GM10248 (cell line): Measurements from ENCODE around the gene VAMP8.
A peak's percentile ranks its signal among the peaks of the same experiment; 100 is the strongest.

Experiments
- CTCF ChIA-PET: fragments of 300-600 bp; sonication (Branson Sonifier 250); formaldehyde crosslinking; extraction: SDS; loops from one replicate; lab custom pipeline; 2021; ENCODE audit warnings: antibody characterized with exemption; lab: Yijun Ruan, JAX
- POLR2A ChIA-PET: fragments of 350-650 bp; sonication (Branson Sonifier 250); formaldehyde crosslinking; extraction: SDS; loops from one replicate; lab custom pipeline; 2020; ENCODE audit warnings: antibody characterized with exemption; lab: Yijun Ruan, JAX
- DNase-seq: peaks from one replicate; pipeline ENCODE4 v3.0.0; 2012; ENCODE audit errors: extremely low spot score
- TF ChIP-seq, protein P1 (sequence below): IDR thresholded peaks from 2 replicates; pipeline ENCODE4 v1.5.1; 2012; ENCODE audit warnings: mild to moderate bottlenecking, low read depth; ENCODE audit errors: extremely low read depth, missing control alignments, control extremely low read depth

VAMP8 gene

DNA sequence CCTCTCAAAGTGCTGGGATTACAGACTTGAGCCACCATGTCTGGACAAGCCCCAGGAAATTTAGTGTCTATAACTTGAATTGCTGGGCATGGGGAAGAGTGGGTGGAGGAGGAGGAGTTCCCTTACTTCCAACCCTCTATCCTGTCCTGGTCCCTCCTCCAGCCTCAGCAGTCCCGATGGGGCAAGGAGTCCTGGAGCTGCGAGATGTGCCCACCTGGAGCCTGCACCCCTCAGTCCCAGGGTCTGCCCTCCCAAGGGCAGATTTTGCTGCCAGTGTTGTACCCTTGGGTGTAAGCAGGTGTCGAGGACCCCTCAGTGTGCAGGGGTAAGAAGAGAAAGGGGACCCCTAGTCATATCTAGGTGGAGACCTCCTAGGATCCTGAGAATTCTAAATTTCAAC lies 2.8 kb downstream of the VAMP8 start:
- ChIA-PET CTCF (interaction anchor here (1.2 kb wide), 1 partner anchor 8 kb away, joined by 5 read pairs; no protein-coding TSS in a partner anchor), POLR2A (interaction anchor here (1.3 kb wide), 1 partner anchor 41 kb away, joined by 8 read pairs; the partner anchor contains the start of gene MAT2A)
- TF ChIP-seq, protein P1, sequence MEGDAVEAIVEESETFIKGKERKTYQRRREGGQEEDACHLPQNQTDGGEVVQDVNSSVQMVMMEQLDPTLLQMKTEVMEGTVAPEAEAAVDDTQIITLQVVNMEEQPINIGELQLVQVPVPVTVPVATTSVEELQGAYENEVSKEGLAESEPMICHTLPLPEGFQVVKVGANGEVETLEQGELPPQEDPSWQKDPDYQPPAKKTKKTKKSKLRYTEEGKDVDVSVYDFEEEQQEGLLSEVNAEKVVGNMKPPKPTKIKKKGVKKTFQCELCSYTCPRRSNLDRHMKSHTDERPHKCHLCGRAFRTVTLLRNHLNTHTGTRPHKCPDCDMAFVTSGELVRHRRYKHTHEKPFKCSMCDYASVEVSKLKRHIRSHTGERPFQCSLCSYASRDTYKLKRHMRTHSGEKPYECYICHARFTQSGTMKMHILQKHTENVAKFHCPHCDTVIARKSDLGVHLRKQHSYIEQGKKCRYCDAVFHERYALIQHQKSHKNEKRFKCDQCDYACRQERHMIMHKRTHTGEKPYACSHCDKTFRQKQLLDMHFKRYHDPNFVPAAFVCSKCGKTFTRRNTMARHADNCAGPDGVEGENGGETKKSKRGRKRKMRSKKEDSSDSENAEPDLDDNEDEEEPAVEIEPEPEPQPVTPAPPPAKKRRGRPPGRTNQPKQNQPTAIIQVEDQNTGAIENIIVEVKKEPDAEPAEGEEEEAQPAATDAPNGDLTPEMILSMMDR, result no peak
- no peak for DNase-seq

DNA sequence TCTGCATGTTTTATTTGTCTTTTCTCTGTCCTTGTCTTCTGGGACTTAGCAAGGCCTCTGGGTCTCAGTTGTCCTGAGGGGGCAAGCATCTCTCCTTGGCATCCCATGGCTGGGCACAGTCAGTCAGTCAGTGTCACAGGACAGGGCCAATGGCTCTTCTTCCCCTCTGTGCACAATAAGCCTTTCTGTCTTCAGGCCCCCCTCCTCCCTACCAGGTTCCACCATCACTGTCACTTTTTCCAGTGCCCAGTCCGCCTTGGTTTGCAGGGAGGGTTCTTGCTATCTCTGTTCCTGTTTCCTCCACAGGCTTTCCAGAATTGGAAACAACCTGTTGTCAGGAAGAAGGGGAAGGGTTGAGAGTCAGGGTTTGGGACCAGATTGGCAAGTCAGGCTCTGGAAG lies 5.1 kb downstream of the VAMP8 start:
- ChIA-PET CTCF (interaction anchor here (2.7 kb wide), 1 partner anchor 11 kb away, joined by 7 read pairs; no protein-coding TSS in a partner anchor), POLR2A (no interaction called here)
- no peak for DNase-seq

DNA sequence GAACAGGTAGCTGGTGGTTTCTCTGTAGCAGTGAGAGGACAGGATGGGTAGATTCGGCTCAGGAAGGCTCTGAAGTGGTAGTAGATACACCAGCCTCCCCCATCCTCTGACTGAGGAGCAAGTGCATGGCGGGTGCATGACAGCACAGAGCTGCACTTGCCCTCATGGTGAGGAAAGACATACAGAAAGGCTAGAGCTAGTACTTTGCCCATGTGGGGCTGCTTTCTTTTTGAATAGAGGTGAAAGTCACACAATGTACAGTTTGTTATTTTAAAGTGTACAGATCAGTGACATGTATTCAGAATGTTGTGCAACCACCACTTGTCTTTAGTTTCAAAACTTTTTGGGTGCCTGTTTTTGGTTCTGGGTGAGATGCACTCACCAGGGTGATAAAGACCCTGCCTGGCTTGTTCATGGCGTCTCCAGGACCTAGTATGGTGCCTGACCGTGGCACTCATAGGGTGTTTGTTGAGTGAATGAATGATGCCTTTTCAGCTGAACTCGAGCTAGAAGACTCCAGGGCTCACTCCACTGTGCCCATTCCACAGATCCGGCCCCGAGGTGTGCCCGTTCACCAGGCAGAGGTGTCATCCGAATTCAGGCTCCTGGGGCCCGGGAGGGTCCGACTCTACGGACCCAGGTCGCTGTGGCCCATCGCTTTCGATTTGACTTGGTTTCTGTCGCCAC lies 6.4 kb downstream of the VAMP8 start:
- TF ChIP-seq, protein P1, result no peak
- ChIA-PET POLR2A (interaction anchor here (0.6 kb wide), 1 partner anchor 45 kb away, joined by 3 read pairs; the partner anchor contains the start of gene MAT2A), CTCF (interaction anchor here (1.2 to 2.7 kb wide), 2 partner anchors 10 to 22 kb away, joined by 3 to 7 read pairs; no protein-coding TSS in a partner anchor)
- DNase-seq, result no peak

More for the DNA sequence above, 5.1 kb downstream of the VAMP8 start:
- TF ChIP-seq, protein P1, result no peak

DNA sequence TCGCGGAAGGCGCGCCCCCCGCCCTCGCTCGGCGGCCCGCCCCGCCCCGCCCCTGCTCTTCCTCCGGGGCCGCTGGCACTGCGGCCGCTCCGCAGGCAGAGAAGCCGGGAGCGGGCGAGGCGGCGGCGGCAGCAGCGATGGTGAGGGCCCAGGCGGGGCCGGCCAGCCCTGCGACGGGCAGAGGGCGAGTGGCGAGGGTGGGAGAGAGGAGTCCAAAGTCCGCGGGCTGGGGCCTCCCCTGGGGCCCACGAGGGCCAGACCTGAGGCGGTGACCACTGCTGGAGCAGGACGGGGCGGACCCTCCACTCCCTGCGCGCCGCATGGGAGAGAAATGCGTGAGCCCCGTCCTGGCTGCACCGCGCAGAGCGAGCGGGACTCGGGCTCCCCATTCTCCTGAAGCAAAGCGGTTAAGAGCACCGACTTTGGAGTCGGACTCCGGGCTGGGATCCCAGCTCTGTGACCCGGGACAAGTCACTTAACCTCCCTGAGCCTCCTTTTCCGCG lies 7.0 kb downstream of the VAMP8 start, which contains the start of gene VAMP5:
TSS of gene VAMP5 (plus strand) at position 78 of the 503 bp plus-strand sequence. CDS start at position 138, 60 bp downstream.
- CTCF ChIA-PET, result interaction anchor here (1.2 to 2.7 kb wide), 3 partner anchors 9 to 21 kb away, joined by 3 to 7 read pairs (median 3); partner anchors contain the start of gene TMEM150A
- peak; percentile 85 for DNase-seq
- POLR2A ChIA-PET, result interaction anchor here (0.6 kb wide), 1 partner anchor 46 kb away, joined by 3 read pairs; the partner anchor contains the start of gene MAT2A

DNA sequence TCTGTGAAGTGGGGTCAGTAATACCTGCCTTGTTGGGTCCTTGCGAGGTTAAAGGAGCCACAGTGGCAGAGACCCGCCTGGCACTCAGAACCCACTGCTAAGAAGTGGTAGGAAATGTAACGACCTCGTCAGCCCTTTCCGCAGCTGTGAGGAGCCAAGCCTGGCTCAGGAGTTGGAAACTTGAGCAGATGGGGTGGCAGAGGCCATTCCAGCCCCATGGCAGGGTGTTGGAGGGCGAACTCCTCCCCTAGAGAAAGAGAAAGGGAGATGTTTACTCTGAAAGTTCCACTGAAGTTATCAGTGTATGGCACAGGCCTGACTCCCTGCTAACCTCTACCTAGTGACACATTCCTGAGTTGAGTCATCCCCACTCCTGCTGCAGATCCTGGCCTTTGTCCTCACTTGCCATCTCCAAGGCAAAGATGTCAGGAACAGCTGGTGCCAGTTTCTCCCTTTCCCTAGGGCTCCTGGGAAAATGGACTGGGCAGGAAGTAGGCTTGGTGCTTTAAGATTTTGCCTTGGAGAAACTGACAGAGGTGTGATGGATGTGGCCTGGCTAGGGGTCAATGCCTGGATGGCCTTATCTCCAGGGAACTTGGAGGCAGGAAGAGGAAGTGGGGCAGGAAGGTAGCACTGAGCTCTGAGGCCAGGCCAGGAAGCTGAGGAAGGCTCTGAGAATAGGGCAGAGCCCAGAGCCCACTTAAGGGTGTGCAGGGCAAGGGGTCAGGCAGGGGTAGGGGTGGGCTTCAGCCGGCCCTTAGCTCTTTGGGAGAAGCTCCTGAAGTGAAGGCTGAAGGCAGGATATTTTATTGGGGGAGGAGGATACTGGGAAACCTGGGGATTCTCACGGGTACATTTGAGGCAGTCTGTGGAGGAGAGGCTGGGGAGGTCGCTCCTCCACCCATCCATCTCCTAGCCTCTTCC lies 7.7 kb downstream of the VAMP8 start:
- TF ChIP-seq, protein P1, result no peak
- CTCF ChIA-PET, result interaction anchor here (0.8 to 2.7 kb wide), 5 partner anchors 9 to 20 kb away, joined by 3 to 7 read pairs (median 3); partner anchors contain the start of genes RNF181 and TMEM150A
- DNase-seq, result peak; percentile 43
- POLR2A ChIA-PET, result no interaction called here

More for the DNA sequence above, 7.0 kb downstream of the VAMP8 start, which contains the start of gene VAMP5:
- TF ChIP-seq, protein P1, result no peak
